Measurements from ENCODE around the gene OR5K4. TPM values are rescaled to one million over a fixed set of nuclear protein-coding genes. Genes with fewer than 3 reads are reported as not detected.

OR5K4 gene, protein sequence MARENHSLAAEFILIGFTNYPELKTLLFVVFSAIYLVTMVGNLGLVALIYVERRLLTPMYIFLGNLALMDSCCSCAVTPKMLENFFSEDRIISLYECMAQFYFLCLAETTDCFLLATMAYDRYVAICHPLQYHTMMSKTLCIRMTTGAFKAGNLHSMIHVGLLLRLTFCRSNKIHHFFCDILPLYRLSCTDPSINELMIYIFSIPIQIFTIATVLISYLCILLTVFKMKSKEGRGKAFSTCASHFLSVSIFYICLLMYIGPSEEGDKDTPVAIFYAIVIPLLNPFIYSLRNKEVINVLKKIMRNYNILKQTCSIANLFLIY
- not detected in 2 replicates for total RNA-seq

DNA sequence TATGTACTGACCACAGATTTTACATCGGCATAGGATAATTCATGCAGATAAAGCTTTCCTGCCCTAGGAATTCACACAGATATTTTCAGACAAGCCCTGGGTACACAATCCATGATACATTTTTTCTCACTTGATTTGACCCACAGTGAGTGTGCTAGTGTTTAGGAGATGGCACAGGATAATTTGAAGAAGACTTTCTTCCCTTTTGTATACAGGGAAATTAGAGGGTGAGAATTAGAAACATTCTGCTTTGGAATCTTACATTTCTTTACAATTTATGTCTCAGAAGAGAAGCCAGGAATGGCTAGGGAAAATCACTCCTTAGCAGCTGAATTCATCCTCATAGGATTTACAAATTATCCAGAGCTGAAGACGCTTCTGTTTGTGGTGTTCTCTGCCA is at the start of gene OR5K4:
Gene OR5K4, plus strand, starts transcription at position 301 of the 400 bp plus-strand sequence. Its CDS starts 0 bp downstream, at position 301.

DNA sequence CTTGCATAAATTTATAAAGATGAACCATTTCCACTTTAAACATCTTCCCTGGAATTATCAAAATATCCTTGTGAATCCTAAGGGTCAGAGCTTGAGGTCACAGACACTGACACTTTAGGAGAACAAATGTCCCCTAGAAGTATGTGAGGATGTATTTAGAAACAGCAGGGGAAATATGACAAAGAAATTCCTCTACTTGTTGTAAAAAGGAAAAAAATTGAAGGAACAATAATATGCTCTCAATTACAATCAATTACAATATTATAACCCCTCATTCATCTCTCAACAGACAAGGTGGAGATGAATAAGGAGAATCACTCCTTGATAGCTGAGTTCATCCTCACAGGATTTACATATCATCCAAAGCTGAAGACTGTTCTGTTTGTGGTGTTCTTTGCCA is 36.7 kb downstream of the OR5K4 start, which contains the start of gene OR5K3:
Gene OR5K3, plus strand, starts transcription at position 301 of the 400 bp plus-strand sequence. Its CDS starts 0 bp downstream, at position 301.

Other genes with a start within 250 kb of the OR5K4 start
- not detected in 2 replicates for gene OR5H1, start 223.1 kb upstream of the OR5K4 start, total RNA-seq
- not detected in 2 replicates for gene OR5H14, start 206.4 kb upstream of the OR5K4 start, total RNA-seq
- gene OR5H15, start 187.2 kb upstream of the OR5K4 start, total RNA-seq: not detected in 2 replicates
- not detected in 2 replicates for gene OR5H6, start 89.6 kb upstream of the OR5K4 start, total RNA-seq
- not detected in 2 replicates for gene OR5H2, start 71.3 kb upstream of the OR5K4 start, total RNA-seq
- gene OR5K3, start 36.8 kb downstream of the OR5K4 start, total RNA-seq: not detected in 2 replicates
- not detected in 2 replicates for gene OR5K1, start 109.3 kb downstream of the OR5K4 start, total RNA-seq
- gene OR5K2, start 143.8 kb downstream of the OR5K4 start, total RNA-seq: not detected in 2 replicates
- 120 and 168 TPM in 2 replicates for gene CLDND1, start 169.0 kb downstream of the OR5K4 start, total RNA-seq
- gene GPR15, start 178.1 kb downstream of the OR5K4 start, total RNA-seq: not detected in 2 replicates
- gene CPOX, start 239.8 kb downstream of the OR5K4 start, total RNA-seq: 29.6 and 38.8 TPM in 2 replicates